GM10266 (cell line): Measurements from ENCODE around the gene ATP6AP1.

Source experiments
- DNase-seq: peaks from one replicate; pipeline ENCODE4 v3.0.0; 2012; ENCODE audit errors: extremely low spot score
- CTCF ChIP-seq: IDR thresholded peaks from 2 replicates; pipeline ENCODE4 v1.5.1; 2012; ENCODE audit warnings: mild to moderate bottlenecking, low read depth; ENCODE audit not compliant: control insufficient read depth, insufficient read depth; ENCODE audit errors: missing control alignments

ATP6AP1 gene

GRCh38 chrX:154403192-154403591, 25.3 kb upstream of the ATP6AP1 start:
- DNase-seq: no peak

GRCh38 chrX:154403858-154404257, 24.6 kb upstream of the ATP6AP1 start:
- DNase-seq: no peak
- no peak for TF ChIP-seq CTCF

More at GRCh38 chrX:154403192-154403591, 25.3 kb upstream of the ATP6AP1 start:
- TF ChIP-seq CTCF: no peak

- no peak for DNase-seq
- no peak for TF ChIP-seq CTCF
These were observed 23.8 kb upstream of the ATP6AP1 start for GRCh38 chrX:154404625-154405192.

- no peak for TF ChIP-seq CTCF
- DNase-seq: no peak
These were observed 19.7 kb upstream of the ATP6AP1 start for GRCh38 chrX:154408659-154409221.

GRCh38 chrX:154409222-154409871, 19.1 kb upstream of the ATP6AP1 start, which contains the start of gene DNASE1L1:
Gene DNASE1L1, minus strand, starts transcription at chrX:154409254. Its CDS starts 3,686 bp downstream, at chrX:154405568.
- DNase-seq: peak; percentile 75
- no peak for TF ChIP-seq CTCF

GRCh38 chrX:154411981-154412340, 16.5 kb upstream of the ATP6AP1 start:
- no peak for TF ChIP-seq CTCF
- DNase-seq: peak; percentile 65

- no peak for TF ChIP-seq CTCF
- DNase-seq: no peak
These were observed 16.0 kb upstream of the ATP6AP1 start for GRCh38 chrX:154412468-154412867.
